ENCODE results near the gene EPC2.

- no peak for TF ChIP-seq CTCF (IDR thresholded peaks at IDR 0.05; ENCODE audit: low read length)
- TF ChIP-seq EZH2phosphoT487 (IDR thresholded peaks at IDR 0.05; ENCODE audit: low read length), result no peak
- no peak for TF ChIP-seq EZH2 (optimal IDR thresholded peaks at IDR 0.05; ENCODE audit: low read depth, low read length)
Observed at GRCh38 chr2:148653437-148653836, 8.9 kb downstream of the EPC2 start.

All from MM.1S (cell line).